ENCODE results near the gene FOXP1. TPM values are rescaled to one million over a fixed set of nuclear protein-coding genes. Genes with fewer than 3 reads are reported as not detected.

FOXP1 gene
- total RNA-seq, 4 donors from 2014 or later: 169 to 300 (median 202) TPM

GRCh38 chr3:71290301-71290700 lies 293.2 kb downstream of the FOXP1 start:
- H3K27ac ChIP-seq: no peak overlapping the region
- TF ChIP-seq CTCF (IDR thresholded peaks at IDR 0.05) (no peak), POLR2A (IDR thresholded peaks at IDR 0.05) (no peak), EP300 (IDR thresholded peaks at IDR 0.05) (no peak), POLR2AphosphoS5 (IDR thresholded peaks at IDR 0.05) (no peak)
- H3K27me3 ChIP-seq: no peaks in the 10 kb centered on the region
- H3K4me1 ChIP-seq: no peaks in the 10 kb centered on the region
- H3K36me3 ChIP-seq: no peaks in the 10 kb centered on the region
- 100% methylated on average over 1 to 2 of the region's 2 CpGs for WGBS, 2 donors (ENCODE audit: low coverage in 1 of 2)
- H3K4me3 ChIP-seq: no peak overlapping the region
- ATAC-seq: no peak
- H3K9me3 ChIP-seq: no peaks in the 10 kb centered on the region

- whole genome bisulfite sequencing, 2 donors (ENCODE audit: low coverage in 1 of 2): 86 to 89% methylated on average over 3 to 4 of the region's 4 CpGs
- no peaks in the 10 kb centered on the region for H3K9me3 ChIP-seq
- no peaks in the 10 kb centered on the region for H3K36me3 ChIP-seq
- no peaks in the 10 kb centered on the region for H3K27me3 ChIP-seq
- no peak for TF ChIP-seq EP300 (IDR thresholded peaks at IDR 0.05)
- no peak for TF ChIP-seq POLR2A (IDR thresholded peaks at IDR 0.05)
- TF ChIP-seq CTCF (IDR thresholded peaks at IDR 0.05): no peak
- peaks cover 0 to 5% (median 0%) of the 10 kb centered on the region in 3 donors for H3K4me1 ChIP-seq
- no peak for ATAC-seq
- no peak overlapping the region for H3K27ac ChIP-seq
- H3K4me3 ChIP-seq: no peak overlapping the region
Observed at GRCh38 chr3:71288269-71288930, 295.1 kb downstream of the FOXP1 start.

- no peak for ATAC-seq
- TF ChIP-seq POLR2A (IDR thresholded peaks at IDR 0.05) (no peak), POLR2AphosphoS5 (IDR thresholded peaks at IDR 0.05) (no peak), EP300 (IDR thresholded peaks at IDR 0.05) (no peak), CTCF (IDR thresholded peaks at IDR 0.05) (no peak)
- no peaks in the 10 kb centered on the region for H3K27me3 ChIP-seq
- H3K9me3 ChIP-seq: no peaks in the 10 kb centered on the region
- H3K4me1 ChIP-seq: peaks cover 0 to 16% (median 0%) of the 10 kb centered on the region in 3 donors
- no peaks in the 10 kb centered on the region for H3K36me3 ChIP-seq
- WGBS, 2 donors (ENCODE audit: low coverage in 1 of 2): 93 to 100% methylated on average over 3 to 5 of the region's 5 CpGs
- no peak overlapping the region for H3K4me3 ChIP-seq
- H3K27ac ChIP-seq: no peak overlapping the region
Observed at GRCh38 chr3:71285086-71285485, 298.4 kb downstream of the FOXP1 start.

DNA sequence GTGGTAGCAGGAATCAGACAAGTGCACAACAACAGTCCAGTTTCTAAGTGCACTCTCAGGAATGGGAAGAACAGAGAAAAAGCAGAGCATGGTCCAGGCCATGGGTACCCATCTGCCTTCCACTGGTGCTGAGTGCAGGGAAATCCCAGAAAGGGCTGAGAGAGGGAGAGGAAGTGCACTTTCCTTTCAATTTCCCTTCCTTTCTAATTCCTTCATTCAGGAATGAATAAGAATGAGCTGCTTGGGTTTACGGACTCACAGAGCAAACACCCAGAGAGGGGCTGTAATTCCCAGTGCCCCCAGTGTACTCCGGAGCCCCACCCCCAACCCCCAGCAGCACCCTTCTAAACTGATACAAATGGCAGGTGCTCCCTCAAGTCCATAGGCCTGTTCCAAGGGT lies 300.6 kb downstream of the FOXP1 start:
- H3K4me1 ChIP-seq: peaks cover 0 to 22% (median 0%) of the 10 kb centered on the region in 3 donors
- no peak overlapping the region for H3K27ac ChIP-seq
- H3K27me3 ChIP-seq: no peaks in the 10 kb centered on the region
- ATAC-seq: no peak
- no peak overlapping the region for H3K4me3 ChIP-seq
- TF ChIP-seq POLR2AphosphoS5 (IDR thresholded peaks at IDR 0.05) (no peak), CTCF (IDR thresholded peaks at IDR 0.05) (no peak), POLR2A (IDR thresholded peaks at IDR 0.05) (no peak), EP300 (IDR thresholded peaks at IDR 0.05) (no peak)
- H3K9me3 ChIP-seq: no peaks in the 10 kb centered on the region
- H3K36me3 ChIP-seq: no peaks in the 10 kb centered on the region
- 100% methylated on average over 1 of the region's 2 CpGs; no CpG with 5 or more reads in 1 of the 2 donors for WGBS, 2 donors (ENCODE audit: low coverage in 1 of 2)

DNA sequence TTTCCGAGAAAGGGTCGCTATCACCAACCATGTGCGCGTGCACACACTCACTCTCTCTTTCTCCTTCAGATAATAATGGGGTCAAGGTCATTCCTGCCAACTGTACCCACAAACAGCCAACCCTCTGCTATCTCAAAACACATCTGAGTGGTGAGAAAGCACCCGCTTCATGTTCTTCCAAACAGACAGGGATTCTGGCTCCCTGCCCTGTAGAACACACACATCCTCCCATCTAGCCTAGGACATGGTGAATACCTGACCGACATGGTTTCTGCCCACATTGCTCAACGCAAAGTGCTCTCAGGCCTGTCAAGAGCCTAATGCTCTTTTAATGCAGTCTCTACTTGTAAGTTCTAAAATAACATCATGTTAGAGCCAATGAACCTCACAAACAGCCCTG lies 302.2 kb downstream of the FOXP1 start:
- Histone ChIP-seq H3K27me3 (no peaks in the 10 kb centered on the region), H3K27ac (no peak overlapping the region), H3K4me1 (peaks cover 0 to 28% (median 0%) of the 10 kb centered on the region in 3 donors), H3K4me3 (no peak overlapping the region), H3K9me3 (no peaks in the 10 kb centered on the region), H3K36me3 (no peaks in the 10 kb centered on the region)
- WGBS, 2 donors (ENCODE audit: low coverage in 1 of 2): 93 to 100% methylated on average over 5 to 6 of the region's 7 CpGs
- ATAC-seq: no peak
- no peak for TF ChIP-seq POLR2AphosphoS5 (IDR thresholded peaks at IDR 0.05)
- no peak for TF ChIP-seq POLR2A (IDR thresholded peaks at IDR 0.05)
- no peak for TF ChIP-seq CTCF (IDR thresholded peaks at IDR 0.05)
- no peak for TF ChIP-seq EP300 (IDR thresholded peaks at IDR 0.05)
